Mesodermal cell (in vitro differentiated cells): ENCODE results near the gene ATP8B1.

Experiments
- H3K27ac ChIP-seq: 2 replicates; pipeline ENCODE4 v1.7.0; 2013; ENCODE audit warnings: mild to moderate bottlenecking, low read depth, low read length, moderate library complexity; ENCODE audit not compliant: severe bottlenecking
- H3K36me3 ChIP-seq: 2 replicates; pipeline ENCODE4 v1.7.1; 2013; ENCODE audit warnings: mild to moderate bottlenecking, low read length, moderate library complexity; ENCODE audit not compliant: control insufficient read depth, insufficient read depth
- H3K4me1 ChIP-seq: one replicate; pipeline ENCODE4 v1.7.1; 2013; ENCODE audit warnings: mild to moderate bottlenecking, low read length; ENCODE audit not compliant: insufficient read depth, control insufficient read depth, poor library complexity, severe bottlenecking
- H3K4me3 ChIP-seq: 2 replicates; pipeline ENCODE4 v1.7.0; 2013; ENCODE audit warnings: low read length, control low read depth, mild to moderate bottlenecking; ENCODE audit not compliant: insufficient read depth, poor library complexity, severe bottlenecking; ENCODE audit errors: extremely low read depth
- H3K9me3 ChIP-seq: 2 replicates; pipeline ENCODE4 v1.7.1; 2013; ENCODE audit warnings: mild to moderate bottlenecking, low read length, moderate library complexity; ENCODE audit not compliant: control insufficient read depth
- WGBS, 2 experiments: methylation state at CpG; one replicate each; pipeline ENCODE4 v1.1.5; 2013; ENCODE audit warnings: missing lambda C conversion rate in 2 of 2; ENCODE audit not compliant: insufficient coverage in 2 of 2; 5-methylcytosine and 5-hydroxymethylcytosine counted together

Gene ATP8B1

DNA sequence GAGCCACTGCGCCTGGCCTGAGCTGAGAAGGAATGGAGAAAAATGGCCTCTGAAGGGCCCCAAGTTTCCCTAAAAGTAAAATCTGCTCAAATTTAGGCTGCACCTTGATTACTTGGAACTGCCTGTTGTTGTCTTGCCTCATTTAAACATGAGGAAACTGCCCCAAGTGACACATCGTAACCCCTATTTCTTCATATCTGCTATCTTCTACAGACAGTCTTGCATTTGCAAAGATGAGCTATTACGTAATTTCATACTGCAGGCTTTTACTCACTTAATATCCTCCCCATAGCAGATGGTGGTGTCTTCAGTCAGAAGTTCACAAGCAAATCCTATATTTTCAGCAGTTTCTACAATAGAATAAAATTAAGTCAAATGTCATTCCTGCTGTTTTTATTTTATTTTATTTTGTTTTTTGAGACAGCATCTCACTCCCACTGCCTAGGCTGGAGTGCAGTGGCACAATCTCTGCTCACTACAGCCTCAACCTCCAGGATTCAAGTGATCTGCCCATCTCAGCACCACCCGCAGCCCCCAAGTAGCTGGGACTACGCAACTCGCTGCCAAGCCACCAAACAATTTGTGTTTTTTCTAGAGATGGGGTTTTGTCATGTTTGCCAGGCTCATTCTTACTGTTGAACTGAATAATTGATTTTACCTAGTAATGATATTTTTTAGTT is 136.2 kb downstream of the ATP8B1 start:
- Histone ChIP-seq H3K4me3 (no peak overlapping the region), H3K36me3 (no peaks in the 10 kb centered on the region), H3K27ac (no peak overlapping the region), H3K9me3 (no peaks in the 10 kb centered on the region), H3K4me1 (no peaks in the 10 kb centered on the region)
- 90 to 91% methylated on average over 3 of the region's 6 CpGs for WGBS, 2 experiments

GRCh38 chr18:57664568-57665165 is 138.4 kb downstream of the ATP8B1 start:
- H3K27ac ChIP-seq = no peak overlapping the region
- H3K4me1 ChIP-seq = peaks cover 6% of the 10 kb centered on the region
- no peak overlapping the region for H3K4me3 ChIP-seq
- no peaks in the 10 kb centered on the region for H3K36me3 ChIP-seq
- H3K9me3 ChIP-seq = no peaks in the 10 kb centered on the region
- 100% methylated on average over 1 of the region's 2 CpGs; no CpG with 5 or more reads in 1 of the 2 experiments for WGBS, 2 experiments

DNA sequence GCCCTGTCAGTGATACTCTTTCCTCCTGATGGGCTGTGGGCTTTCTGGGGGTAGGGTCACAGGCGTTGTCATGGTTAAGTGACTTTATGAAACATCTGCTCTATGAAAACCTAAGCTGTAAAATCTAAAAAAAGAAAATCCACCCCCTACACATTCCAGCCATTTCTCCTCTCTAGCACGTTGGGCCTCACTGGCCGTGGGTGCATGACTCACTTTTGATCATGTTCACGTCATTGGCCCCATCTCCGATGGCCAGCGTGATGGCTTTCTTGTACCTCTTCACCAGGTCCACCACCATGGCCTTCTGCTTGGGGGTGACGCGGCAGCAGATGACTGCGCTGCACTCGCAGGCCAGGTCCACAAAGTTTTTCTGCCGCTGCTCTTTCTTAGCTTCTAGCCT is 142.2 kb downstream of the ATP8B1 start:
- 95 to 99% methylated on average over 9 to 10 of the region's 11 CpGs for WGBS, 2 experiments

DNA sequence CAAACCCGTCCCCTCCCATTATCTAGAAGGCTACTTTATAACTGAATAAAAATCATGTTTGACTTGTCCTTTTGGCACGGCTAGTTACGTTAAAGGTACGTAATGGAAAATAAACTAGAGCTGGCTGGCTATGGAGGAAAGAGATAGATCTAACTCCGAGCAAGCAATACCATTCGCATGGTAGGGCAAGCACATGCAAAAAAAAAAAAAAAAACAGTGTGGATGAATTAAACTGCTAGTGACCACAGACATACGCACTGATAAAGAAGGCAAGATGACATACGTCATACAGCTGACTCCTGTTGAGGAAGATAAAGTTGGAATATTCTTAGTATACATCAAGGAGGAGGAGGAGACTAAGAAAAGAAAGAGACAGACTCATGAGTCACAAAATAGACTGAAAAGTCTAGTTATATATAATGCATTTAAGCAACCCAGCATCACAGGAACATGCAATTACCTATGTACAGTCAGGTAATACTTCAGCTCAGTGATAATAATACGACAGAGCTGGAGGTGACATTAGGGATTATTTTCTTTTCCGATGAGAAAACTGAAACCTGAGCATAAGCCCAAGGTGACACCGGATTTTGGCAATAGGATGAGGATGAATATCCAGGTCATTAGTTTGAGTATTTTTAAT is 143.5 kb downstream of the ATP8B1 start:
- H3K4me3 ChIP-seq = no peak overlapping the region
- no peaks in the 10 kb centered on the region for H3K36me3 ChIP-seq
- 85 to 87% methylated on average over 5 to 9 of the region's 11 CpGs for WGBS, 2 experiments
- peaks cover 11% of the 10 kb centered on the region for H3K9me3 ChIP-seq
- no peak overlapping the region for H3K27ac ChIP-seq
- peaks cover 6% of the 10 kb centered on the region for H3K4me1 ChIP-seq

More for the DNA sequence above, 142.2 kb downstream of the ATP8B1 start:
- H3K9me3 ChIP-seq = peaks cover 2% of the 10 kb centered on the region
- peaks cover 6% of the 10 kb centered on the region for H3K4me1 ChIP-seq
- H3K27ac ChIP-seq = no peak overlapping the region
- no peak overlapping the region for H3K4me3 ChIP-seq
- no peaks in the 10 kb centered on the region for H3K36me3 ChIP-seq

- no peaks in the 10 kb centered on the region for H3K36me3 ChIP-seq
- H3K4me1 ChIP-seq = peaks cover 6% of the 10 kb centered on the region
- WGBS, 2 experiments = 89 to 100% methylated on average over 1 of the region's 2 CpGs
- no peak overlapping the region for H3K4me3 ChIP-seq
- peaks cover 11% of the 10 kb centered on the region for H3K9me3 ChIP-seq
- H3K27ac ChIP-seq = no peak overlapping the region
Observed at GRCh38 chr18:57657542-57657941, 145.6 kb downstream of the ATP8B1 start.

DNA sequence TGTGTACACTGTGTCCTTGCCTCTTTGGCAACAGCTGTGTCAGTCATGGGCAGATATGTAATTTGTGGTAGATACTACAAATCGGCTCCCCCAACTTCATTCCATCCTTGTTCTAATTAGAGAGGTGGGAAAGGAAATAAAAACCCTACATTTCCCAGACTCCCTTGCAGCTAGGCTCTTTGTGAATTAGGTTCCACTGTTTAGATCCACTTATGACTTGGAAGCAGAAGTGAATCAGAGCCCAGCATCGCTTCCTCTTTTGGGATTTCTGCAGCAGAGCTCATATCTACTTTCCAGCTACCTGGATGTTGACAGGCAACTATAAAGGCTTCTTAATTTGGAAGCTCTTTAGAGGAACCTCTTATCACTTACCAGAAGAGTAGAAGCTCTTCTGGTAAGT is 147.4 kb downstream of the ATP8B1 start:
- no peaks in the 10 kb centered on the region for H3K36me3 ChIP-seq
- H3K27ac ChIP-seq = no peak overlapping the region
- H3K4me3 ChIP-seq = no peak overlapping the region
- no CpG with 5 or more reads among the region's 2 CpGs for WGBS, 2 experiments
- H3K4me1 ChIP-seq = peaks cover under 1% of the 10 kb centered on the region
- peaks cover 11% of the 10 kb centered on the region for H3K9me3 ChIP-seq

DNA sequence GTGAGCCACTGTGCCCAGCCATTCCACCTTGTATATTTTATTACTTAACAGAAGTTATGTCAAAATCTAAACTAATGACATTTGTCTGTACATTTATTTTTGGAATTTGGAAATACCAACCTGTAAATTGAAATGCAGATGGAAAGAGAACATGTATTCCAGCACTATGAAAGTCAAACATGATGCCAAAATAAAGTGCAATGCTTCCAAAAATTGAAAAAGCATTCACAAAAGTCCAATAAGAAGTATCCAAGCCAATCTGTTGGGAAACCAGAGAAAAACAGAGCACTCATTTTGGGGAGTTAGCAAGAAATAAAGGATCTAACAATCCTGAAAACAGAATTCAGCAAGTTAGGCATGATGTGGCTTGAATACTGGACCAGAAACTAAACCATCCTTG is 151.2 kb downstream of the ATP8B1 start:
- Histone ChIP-seq H3K27ac (no peak overlapping the region), H3K36me3 (no peaks in the 10 kb centered on the region), H3K4me3 (no peak overlapping the region), H3K4me1 (no peaks in the 10 kb centered on the region), H3K9me3 (peaks cover 11% of the 10 kb centered on the region)

GRCh38 chr18:57649556-57650500 is 153.3 kb downstream of the ATP8B1 start:
- Histone ChIP-seq H3K36me3 (no peaks in the 10 kb centered on the region), H3K4me1 (no peaks in the 10 kb centered on the region), H3K4me3 (no peak overlapping the region), H3K27ac (no peak overlapping the region), H3K9me3 (no peaks in the 10 kb centered on the region)
- WGBS, 2 experiments = 92 to 95% methylated on average over 7 of the region's 11 CpGs

- H3K4me3 ChIP-seq = no peak overlapping the region
- 96 to 97% methylated on average over 26 to 30 of the region's 32 CpGs for whole genome bisulfite sequencing, 2 experiments
- H3K4me1 ChIP-seq = no peaks in the 10 kb centered on the region
- H3K36me3 ChIP-seq = no peaks in the 10 kb centered on the region
- no peak overlapping the region for H3K27ac ChIP-seq
- no peaks in the 10 kb centered on the region for H3K9me3 ChIP-seq
Observed at GRCh38 chr18:57648414-57648813, 154.7 kb downstream of the ATP8B1 start.

DNA sequence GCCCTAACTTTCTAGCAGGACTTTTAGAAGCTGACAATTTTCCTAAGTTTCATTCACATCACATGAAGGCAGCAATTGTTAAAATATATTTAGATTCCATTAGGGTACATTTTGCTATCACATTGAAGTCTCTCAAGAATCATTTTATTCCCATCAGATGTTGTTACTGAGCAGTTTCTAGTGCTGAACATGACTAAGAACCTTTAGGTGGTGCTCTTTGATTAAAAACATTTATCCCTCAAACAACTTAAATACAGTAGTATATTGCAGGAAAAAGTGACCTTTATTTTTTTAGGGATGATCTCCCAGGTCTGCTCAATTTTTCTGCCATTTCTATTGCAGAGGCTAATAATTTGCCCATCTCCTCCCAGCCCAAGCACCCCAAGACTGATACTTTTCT is 158.6 kb downstream of the ATP8B1 start:
- H3K4me1 ChIP-seq = no peaks in the 10 kb centered on the region
- no peak overlapping the region for H3K4me3 ChIP-seq
- H3K27ac ChIP-seq = no peak overlapping the region
- H3K9me3 ChIP-seq = no peaks in the 10 kb centered on the region
- H3K36me3 ChIP-seq = peaks cover 8% of the 10 kb centered on the region
